GM20431 (cell line): ENCODE data around the gene TMCO4.

ENCODE experiments used
- in situ Hi-C: fragments of 300-500 bp; cut with MseI, MboI; formaldehyde crosslinking; loops from one replicate; pipeline ENCODE4 v1.15.0; 2020; ENCODE audit warnings: low sequenced_read_pairs; ENCODE audit not compliant: unreplicated experiment

TMCO4 gene

DNA sequence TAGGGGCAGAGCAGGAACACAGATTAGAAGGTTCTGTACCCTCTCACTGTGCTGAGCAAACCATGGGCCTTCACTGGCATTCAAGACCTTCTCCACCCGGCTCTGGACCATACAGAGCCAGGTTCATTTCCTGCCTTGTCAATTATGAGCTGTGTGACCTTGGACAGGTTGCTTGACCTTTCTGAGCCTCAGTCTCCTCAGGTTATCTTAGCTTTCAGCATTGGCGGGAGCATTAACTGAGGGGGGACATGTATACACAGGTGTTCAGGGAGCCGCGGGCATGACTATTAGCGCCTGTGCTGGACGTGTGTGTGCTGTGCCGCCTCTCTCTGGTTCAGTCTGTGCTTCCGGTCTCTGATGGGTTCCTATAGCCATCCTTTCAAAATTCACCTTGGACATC lies 102.9 kb downstream of the TMCO4 start:
- in situ Hi-C loops = no loop called here

GRCh38 chr1:19695772-19696171 lies 103.9 kb downstream of the TMCO4 start:
- in situ Hi-C loops = no loop called here

- in situ Hi-C loops = no loop called here
Measured at GRCh38 chr1:19694298-19694697, 105.4 kb downstream of the TMCO4 start.

DNA sequence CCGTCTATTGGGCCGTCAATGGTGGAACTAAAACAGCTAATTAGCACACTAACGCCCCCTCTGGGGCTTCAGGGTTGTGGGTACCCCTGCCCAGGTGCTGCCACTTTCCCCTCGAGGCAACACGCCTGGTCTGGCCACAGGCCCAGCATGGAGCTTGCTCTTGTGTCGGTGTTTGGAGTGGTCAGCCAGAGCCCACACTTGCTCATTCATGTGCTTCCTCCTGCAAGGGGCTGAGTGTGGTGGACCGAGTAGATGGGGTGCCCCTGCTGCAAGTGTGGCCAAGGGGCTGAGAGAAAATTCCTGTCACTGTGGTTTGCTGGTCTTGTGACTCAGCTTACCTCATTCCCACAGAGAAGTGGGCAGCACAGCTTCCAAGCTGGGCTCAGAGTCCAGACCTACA lies 109.4 kb downstream of the TMCO4 start:
- in situ Hi-C loops = no loop called here

DNA sequence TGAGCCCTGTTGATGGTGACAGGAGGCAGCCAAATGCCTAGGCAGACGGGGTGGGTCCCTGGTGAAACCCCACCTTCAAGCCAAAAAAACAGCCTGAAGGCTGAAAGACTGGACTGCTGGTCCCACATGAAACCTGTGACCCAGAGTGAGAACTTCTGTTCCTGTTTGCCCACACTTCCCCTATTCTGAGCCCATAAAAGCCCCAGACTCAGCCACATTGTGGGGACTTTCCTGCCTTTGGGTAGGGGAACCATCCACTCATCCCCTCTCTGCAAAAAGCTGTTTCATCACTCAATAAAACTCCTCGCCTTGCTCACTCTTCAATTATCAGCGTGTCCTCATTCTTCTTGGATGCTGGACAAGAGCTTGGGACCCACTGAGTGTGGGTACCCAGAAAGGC lies 109.9 kb downstream of the TMCO4 start:
- in situ Hi-C loops = no loop called here

GRCh38 chr1:19689085-19689757 lies 110.5 kb downstream of the TMCO4 start:
- in situ Hi-C loops = no loop called here

DNA sequence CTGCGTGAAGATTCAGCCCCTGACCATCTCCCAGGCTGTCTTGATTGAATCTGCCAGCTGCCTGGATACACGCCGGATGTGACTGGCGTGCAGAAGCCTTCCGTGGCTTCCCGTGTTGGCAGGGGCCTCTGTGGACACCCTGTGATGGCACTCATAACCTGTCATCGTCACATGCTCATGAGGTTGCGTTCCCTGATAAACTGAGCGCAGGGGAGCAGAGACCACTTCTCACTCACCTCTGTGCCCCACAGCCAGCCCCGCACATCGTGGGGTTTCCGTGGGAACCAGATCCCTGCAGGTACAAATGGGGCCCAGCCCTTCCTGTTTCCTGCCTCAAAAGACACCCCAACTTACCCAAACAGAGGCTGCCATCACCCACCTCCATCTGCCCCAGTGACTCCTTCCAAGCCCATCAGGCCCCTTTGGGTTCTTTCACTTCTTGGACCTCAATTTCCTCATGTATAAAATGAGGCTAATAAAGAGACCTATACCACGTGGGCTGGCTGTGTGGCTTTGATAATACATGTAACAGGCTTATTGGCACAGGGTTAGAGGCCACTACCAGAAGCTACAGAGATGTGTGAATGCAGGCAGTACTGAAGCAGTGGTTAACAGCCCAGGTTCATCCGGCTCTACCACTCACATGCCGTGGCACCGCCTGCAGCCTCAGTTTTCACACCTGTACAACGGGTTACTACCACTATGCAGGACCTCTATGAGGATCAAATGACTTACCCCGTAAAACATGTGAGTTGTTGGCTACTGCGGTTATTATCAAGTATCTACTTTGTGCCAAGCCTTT lies 111.5 kb downstream of the TMCO4 start:
- in situ Hi-C loops = no loop called here

DNA sequence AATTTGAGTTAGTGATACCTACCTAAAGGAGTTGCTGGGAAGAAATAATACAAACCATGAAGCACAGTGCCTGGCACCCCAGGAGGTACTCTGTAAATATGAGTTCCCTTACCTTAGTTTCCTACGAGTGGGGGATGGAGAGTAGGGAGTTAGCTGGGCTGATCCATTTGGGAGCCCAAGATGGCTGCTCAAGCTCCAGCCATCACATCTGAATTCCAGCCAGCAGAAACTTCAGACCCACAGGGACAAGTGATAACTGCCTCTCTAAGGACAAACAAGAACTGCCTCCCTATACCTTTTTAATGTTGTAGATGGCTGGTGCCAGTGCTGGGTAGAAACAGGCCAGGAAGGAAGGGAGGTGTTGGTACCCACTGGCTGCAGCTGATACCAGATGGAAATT lies 112.3 kb downstream of the TMCO4 start:
- in situ Hi-C loops = no loop called here

DNA sequence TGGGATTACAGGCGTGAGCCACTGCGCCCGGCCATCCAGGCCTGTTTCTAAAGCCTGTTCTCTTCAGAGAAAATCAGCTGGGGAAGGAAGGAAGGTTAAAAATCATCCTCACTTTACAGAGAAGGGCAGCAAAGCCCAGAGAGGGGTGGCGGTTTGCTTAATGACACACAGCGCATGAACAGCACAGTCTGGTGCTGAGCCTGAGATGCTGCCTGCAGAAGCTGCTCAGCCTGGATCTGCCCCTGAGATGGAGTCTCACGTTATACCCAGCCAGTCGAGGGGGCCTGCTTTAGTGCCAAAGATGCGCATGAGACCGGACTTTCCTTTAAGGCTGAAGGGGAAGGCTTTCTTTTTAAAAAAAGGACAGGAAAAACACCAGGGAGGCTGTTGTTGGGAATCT lies 113.7 kb downstream of the TMCO4 start:
- in situ Hi-C loops = no loop called here

GRCh38 chr1:19684677-19685076 lies 115.0 kb downstream of the TMCO4 start:
- in situ Hi-C loops = no loop called here

GRCh38 chr1:19683351-19683750 lies 116.4 kb downstream of the TMCO4 start:
- in situ Hi-C loops = no loop called here

DNA sequence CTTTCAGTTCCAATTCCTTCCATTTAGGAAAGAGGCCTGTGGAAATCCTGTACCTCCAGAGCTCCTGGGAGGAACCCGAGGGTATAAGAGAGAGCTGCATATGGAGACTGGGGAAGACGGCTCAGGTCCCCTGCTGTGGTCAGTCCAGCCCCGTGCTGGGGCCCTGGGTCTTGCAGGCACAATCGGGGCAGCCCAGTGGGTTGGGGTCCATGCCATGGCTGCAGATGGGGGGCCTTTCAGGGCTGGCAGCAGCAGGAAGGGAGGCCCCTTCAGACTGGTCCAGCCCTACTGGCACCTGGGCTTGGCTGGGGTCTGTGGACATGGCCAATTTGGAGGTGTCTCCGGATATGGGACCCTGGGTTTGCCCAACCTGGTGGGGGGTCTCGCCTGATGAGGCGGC lies 116.8 kb downstream of the TMCO4 start:
- in situ Hi-C loops = no loop called here

GRCh38 chr1:19682257-19682656 lies 117.5 kb downstream of the TMCO4 start:
- in situ Hi-C loops = no loop called here

- in situ Hi-C loops = no loop called here
Measured at GRCh38 chr1:19680644-19681043, 119.1 kb downstream of the TMCO4 start.

DNA sequence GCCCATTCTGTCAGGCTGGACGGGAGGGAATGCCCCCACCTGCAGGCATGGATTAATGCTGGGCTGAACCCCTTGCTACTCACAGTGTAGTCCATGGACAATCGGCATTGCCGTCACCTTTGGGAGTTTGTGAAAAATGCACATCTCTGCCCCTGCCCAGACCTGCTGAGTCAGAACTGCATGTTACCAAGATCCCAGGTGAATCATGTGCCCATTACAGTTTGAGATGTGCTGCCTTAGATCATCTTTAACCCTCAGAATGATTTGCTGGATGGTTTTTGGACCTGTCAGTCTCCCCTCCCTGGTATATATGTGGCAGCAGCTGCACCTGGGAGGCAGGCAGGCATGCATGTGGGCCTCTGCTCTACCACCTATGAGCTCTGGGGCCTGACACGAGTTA lies 120.0 kb downstream of the TMCO4 start:
- in situ Hi-C loops = no loop called here

- in situ Hi-C loops = no loop called here
Measured at GRCh38 chr1:19678931-19679453, 120.7 kb downstream of the TMCO4 start.

DNA sequence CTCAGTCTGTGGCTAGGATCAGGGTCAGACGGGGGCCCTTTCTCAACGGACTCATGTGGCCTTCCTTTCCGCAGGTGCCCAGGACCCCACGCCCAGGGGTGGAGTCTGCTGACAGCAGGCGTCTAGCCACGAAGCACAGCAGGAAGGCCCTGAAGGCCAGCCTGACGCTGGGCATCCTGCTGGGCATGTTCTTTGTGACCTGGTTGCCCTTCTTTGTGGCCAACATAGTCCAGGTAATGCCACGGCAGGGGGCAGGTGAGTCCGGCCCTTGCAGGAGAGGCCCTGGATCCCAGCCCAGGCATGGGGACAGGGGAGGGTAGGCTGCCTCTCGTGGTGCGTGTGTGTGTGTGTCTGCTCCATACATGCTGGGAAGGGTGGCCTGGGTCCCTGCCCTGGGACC lies 121.2 kb downstream of the TMCO4 start:
- in situ Hi-C loops = no loop called here

DNA sequence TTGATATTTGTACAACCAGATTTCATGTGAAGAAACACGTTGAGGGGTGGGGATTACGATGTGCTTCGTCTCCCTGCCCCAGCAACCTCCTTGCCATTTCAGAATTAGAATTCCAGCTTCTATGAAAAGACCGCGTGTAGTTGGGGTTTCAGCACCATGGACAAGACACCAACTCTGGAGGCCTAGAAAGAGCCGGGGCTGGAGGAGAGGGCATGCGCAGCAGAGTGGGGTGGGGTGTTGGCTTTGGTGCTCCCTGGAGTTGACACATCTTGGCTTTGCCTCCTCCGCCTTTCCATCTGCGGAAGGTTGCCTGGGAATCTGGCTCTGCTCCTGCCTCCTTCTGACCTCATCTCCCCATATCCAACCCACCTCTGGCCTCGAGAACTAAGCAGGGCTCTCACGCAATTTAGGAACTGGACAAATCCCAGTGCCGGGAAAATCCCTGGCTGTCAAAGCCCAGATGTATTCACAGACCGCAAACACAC lies 123.2 kb downstream of the TMCO4 start:
- in situ Hi-C loops = no loop called here

DNA sequence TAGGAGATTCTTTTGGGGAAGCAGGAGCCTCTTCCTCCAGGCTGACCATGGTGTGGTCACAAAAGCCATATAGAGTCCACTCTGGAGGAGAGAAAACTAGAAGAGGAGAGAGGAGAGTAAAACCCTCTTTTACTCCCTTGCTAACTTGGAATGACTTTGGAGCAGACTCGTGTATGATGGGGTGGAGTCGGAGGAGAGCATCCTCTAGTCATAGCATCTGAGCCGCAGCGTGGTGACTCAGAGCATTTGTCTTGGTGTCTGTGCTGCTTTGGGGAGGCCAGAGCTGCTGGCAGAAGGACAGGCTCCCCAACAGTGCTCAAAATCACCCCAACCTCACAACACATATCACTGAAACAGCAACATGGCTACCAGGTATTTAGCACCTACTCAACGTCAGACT lies 123.9 kb downstream of the TMCO4 start:
- in situ Hi-C loops = no loop called here

DNA sequence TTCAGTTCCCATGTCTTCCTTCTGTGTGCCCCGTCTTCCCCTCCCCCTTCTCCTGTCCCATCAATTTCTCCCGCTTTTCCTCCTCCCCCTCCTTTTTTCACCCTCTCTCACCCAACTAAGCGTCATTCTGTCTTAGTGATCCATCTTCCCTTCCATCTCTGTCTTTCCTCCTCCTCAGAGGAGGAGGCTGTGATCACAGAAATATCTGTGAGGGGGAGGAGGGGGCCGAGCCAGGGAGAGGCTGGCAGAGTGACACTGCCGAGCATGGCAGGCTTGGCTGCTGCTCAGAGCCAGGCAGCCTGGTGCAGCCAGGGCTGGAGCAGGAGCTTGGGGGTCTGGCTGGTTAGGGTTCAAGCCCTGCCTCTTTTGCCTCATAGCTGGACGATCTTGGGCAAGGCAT lies 127.5 kb downstream of the TMCO4 start:
- in situ Hi-C loops = no loop called here

DNA sequence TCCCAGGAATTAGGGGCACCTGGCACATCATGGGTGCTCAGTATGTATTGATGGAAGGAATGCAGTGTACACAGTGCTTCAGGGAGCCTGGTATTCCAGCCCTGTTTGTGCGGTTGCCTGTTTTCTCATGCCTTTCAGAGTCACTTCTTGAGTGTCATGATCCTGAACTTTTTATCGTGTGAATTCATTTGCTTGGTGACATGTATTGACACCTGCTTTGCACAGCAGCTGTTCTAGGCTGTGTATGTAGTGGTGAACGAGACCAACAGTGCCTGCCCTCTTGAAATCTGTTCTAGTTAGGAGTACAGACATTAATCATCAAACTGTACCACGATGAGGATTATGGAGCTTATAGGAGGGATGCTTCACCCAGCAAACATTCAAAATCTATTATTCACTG lies 128.9 kb downstream of the TMCO4 start:
- in situ Hi-C loops = no loop called here
